HEK293 (cell line): ENCODE measurements around the gene ZNF790.

Source experiments
- GFI1B ChIP-seq: fragments of 450-650 bp; formaldehyde crosslinking; IDR thresholded peaks from 2 replicates; pipeline ENCODE4 v1.5.1; 2016; ENCODE audit warnings: missing biosample characterization, missing genetic modification characterization
- GLI4 ChIP-seq: fragments of 450-650 bp; formaldehyde crosslinking; IDR thresholded peaks from 2 replicates; pipeline ENCODE4 v1.5.1; 2016; ENCODE audit warnings: missing biosample characterization, missing genetic modification characterization
- GLIS2 ChIP-seq: fragments of 450-650 bp; formaldehyde crosslinking; IDR thresholded peaks from 2 replicates; pipeline ENCODE4 v1.5.1; 2016; ENCODE audit warnings: missing biosample characterization, missing genetic modification characterization
- HOXA7 ChIP-seq: sonication (generic); formaldehyde crosslinking; IDR thresholded peaks from 2 replicates; pipeline ENCODE4 v1.8.1; 2022; ENCODE audit warnings: missing genetic modification reagents, borderline replicate concordance
- KLF16 ChIP-seq: fragments of 450-650 bp; formaldehyde crosslinking; IDR thresholded peaks from 2 replicates; pipeline ENCODE4 v1.5.1; 2017; ENCODE audit warnings: missing biosample characterization, missing genetic modification characterization
- SP7 ChIP-seq: fragments of 450-650 bp; formaldehyde crosslinking; IDR thresholded peaks from 2 replicates; pipeline ENCODE4 v1.5.1; 2016; ENCODE audit warnings: missing biosample characterization, missing genetic modification characterization
- YY2 ChIP-seq: fragments of 450-650 bp; formaldehyde crosslinking; IDR thresholded peaks from 2 replicates; pipeline ENCODE4 v1.5.1; 2016; ENCODE audit warnings: missing biosample characterization, missing genetic modification characterization
- ZBTB1 ChIP-seq: fragments of 450-650 bp; formaldehyde crosslinking; IDR thresholded peaks from 2 replicates; pipeline ENCODE4 v1.5.1; 2016; ENCODE audit warnings: missing biosample characterization, missing genetic modification characterization
- ZBTB20 ChIP-seq: fragments of 450-650 bp; formaldehyde crosslinking; IDR thresholded peaks from 2 replicates; pipeline ENCODE4 v1.5.1; 2016; ENCODE audit warnings: missing biosample characterization, missing genetic modification characterization
- ZEB2 ChIP-seq: fragments of 450-650 bp; formaldehyde crosslinking; IDR thresholded peaks from 2 replicates; pipeline ENCODE4 v1.5.1; 2016; ENCODE audit warnings: missing biosample characterization, missing genetic modification characterization
- ZFHX2 ChIP-seq: fragments of 450-650 bp; formaldehyde crosslinking; conservative IDR thresholded peaks from 2 replicates; pipeline ENCODE4 v1.5.1; 2016; ENCODE audit warnings: missing biosample characterization, missing genetic modification characterization
- ZFP37 ChIP-seq: fragments of 450-650 bp; formaldehyde crosslinking; IDR thresholded peaks from 2 replicates; pipeline ENCODE4 v1.5.1; 2016; ENCODE audit warnings: missing biosample characterization, missing genetic modification characterization
- ZFP69B ChIP-seq: fragments of 450-650 bp; formaldehyde crosslinking; IDR thresholded peaks from 2 replicates; pipeline ENCODE4 v1.5.1; 2016; ENCODE audit warnings: missing biosample characterization, missing genetic modification characterization
- ZNF174 ChIP-seq: fragments of 450-650 bp; formaldehyde crosslinking; IDR thresholded peaks from 2 replicates; pipeline ENCODE4 v1.5.0; 2017; ENCODE audit warnings: missing biosample characterization, mild to moderate bottlenecking, missing genetic modification characterization
- ZNF202 ChIP-seq: fragments of 450-650 bp; formaldehyde crosslinking; IDR thresholded peaks from 2 replicates; pipeline ENCODE4 v1.5.1; 2016; ENCODE audit warnings: missing biosample characterization, missing genetic modification characterization, borderline replicate concordance
- ZNF214 ChIP-seq: fragments of 450-650 bp; formaldehyde crosslinking; IDR thresholded peaks from 2 replicates; pipeline ENCODE4 v1.5.1; 2017; ENCODE audit warnings: missing biosample characterization, mild to moderate bottlenecking, missing genetic modification characterization, borderline replicate concordance
- ZNF24 ChIP-seq: fragments of 450-650 bp; formaldehyde crosslinking; IDR thresholded peaks from 2 replicates; pipeline ENCODE4 v1.5.1; 2016; ENCODE audit warnings: missing biosample characterization, missing genetic modification characterization
- ZNF341 ChIP-seq: fragments of 450-650 bp; formaldehyde crosslinking; IDR thresholded peaks from 2 replicates; pipeline ENCODE4; 2016; ENCODE audit warnings: low read depth, missing biosample characterization, missing genetic modification characterization
- ZNF37A ChIP-seq: fragments of 450-650 bp; IDR thresholded peaks from 2 replicates; pipeline ENCODE4 v1.5.1; 2018; ENCODE audit warnings: missing biosample characterization, missing genetic modification characterization
- ZNF416 ChIP-seq: fragments of 450-650 bp; formaldehyde crosslinking; IDR thresholded peaks from 2 replicates; pipeline ENCODE4 v1.5.1; 2016; ENCODE audit warnings: missing biosample characterization, missing genetic modification characterization
- ZNF426 ChIP-seq: fragments of 450-650 bp; formaldehyde crosslinking; IDR thresholded peaks from 2 replicates; pipeline ENCODE4 v1.5.1; 2017; ENCODE audit warnings: missing biosample characterization, missing genetic modification characterization, mild to moderate bottlenecking, inconsistent platforms, moderate library complexity
- ZNF514 ChIP-seq: fragments of 450-650 bp; formaldehyde crosslinking; IDR thresholded peaks from 2 replicates; pipeline ENCODE4 v1.5.1; 2016; ENCODE audit warnings: missing biosample characterization, missing genetic modification characterization
- ZNF549 ChIP-seq: fragments of 450-650 bp; IDR thresholded peaks from 2 replicates; pipeline ENCODE4 v1.5.1; 2018; ENCODE audit warnings: missing biosample characterization, missing genetic modification characterization, mild to moderate bottlenecking, inconsistent platforms, moderate library complexity
- ZNF660 ChIP-seq: fragments of 450-650 bp; IDR thresholded peaks from 2 replicates; pipeline ENCODE4 v1.5.1; 2018; ENCODE audit warnings: missing biosample characterization, mild to moderate bottlenecking, missing genetic modification characterization
- ZNF670 ChIP-seq: fragments of 450-650 bp; formaldehyde crosslinking; IDR thresholded peaks from 2 replicates; pipeline ENCODE4 v1.5.1; 2016; ENCODE audit warnings: missing biosample characterization, missing genetic modification characterization, low read depth
- ZNF701 ChIP-seq: fragments of 450-650 bp; formaldehyde crosslinking; IDR thresholded peaks from 2 replicates; pipeline ENCODE4 v1.5.1; 2016; ENCODE audit warnings: missing biosample characterization, missing genetic modification characterization
- ZNF76 ChIP-seq: fragments of 450-650 bp; formaldehyde crosslinking; IDR thresholded peaks from 2 replicates; pipeline ENCODE4; 2016; ENCODE audit warnings: low read depth, missing biosample characterization, missing genetic modification characterization, borderline replicate concordance
- ZNF785 ChIP-seq: fragments of 450-650 bp; formaldehyde crosslinking; IDR thresholded peaks from 2 replicates; pipeline ENCODE4 v1.5.1; 2016; ENCODE audit warnings: missing biosample characterization, missing genetic modification characterization
- TF ChIP-seq, protein P1 (sequence below): fragments of 450-650 bp; formaldehyde crosslinking; conservative IDR thresholded peaks from 2 replicates; pipeline ENCODE4 v1.5.1; 2016; ENCODE audit warnings: low read depth, missing biosample characterization, missing genetic modification characterization
- TF ChIP-seq, protein P2 (sequence below): fragments of 450-650 bp; formaldehyde crosslinking; IDR thresholded peaks from 2 replicates; pipeline ENCODE4 v1.5.1; 2016; ENCODE audit warnings: missing biosample characterization, missing genetic modification characterization
- TF ChIP-seq, protein P3 (sequence below): fragments of 450-650 bp; formaldehyde crosslinking; IDR thresholded peaks from 2 replicates; pipeline ENCODE4 v1.5.1; 2016; ENCODE audit warnings: missing biosample characterization, missing genetic modification characterization

The ZNF790 gene

DNA sequence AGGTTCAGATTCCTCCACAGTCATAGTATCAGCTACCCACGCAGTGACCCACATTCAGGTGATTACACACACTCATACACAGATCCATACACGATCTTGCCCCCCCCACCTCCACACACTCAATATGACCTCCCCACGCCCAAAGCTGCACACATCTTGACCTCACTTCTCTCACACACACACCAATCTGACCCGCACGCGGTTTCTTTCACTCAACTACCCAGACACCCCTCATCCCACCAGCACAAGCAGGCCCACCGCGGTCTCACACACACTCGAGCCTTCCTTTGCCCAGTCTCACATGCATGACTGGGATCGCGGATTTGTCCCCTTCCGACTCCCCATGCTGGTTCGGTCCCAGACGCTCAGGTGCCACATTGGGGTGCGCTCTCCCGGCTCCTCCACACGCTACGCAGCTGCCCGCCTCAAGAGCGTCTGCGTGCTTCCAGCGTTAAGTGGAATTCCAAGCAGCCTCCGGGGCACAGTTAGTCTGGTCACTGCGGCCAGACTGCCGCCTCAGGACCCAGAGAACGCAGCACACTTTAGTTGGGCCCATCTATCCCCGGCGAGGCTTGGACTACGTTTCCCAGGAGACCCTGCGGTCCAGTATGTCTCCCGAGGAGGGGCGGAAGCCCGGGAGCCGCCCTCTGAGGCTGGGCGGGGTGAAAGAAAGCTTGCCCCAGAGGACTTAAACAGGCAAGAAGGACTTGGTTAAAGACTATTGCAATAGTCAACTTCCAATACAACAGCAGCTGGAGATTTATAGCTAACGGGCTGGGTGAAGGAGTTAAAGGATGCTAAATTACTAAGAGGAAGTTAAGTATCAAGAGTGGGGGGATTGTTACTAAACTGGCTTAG lies 11.7 kb upstream of the ZNF790 start (continued):
- TF ChIP-seq, protein P1, sequence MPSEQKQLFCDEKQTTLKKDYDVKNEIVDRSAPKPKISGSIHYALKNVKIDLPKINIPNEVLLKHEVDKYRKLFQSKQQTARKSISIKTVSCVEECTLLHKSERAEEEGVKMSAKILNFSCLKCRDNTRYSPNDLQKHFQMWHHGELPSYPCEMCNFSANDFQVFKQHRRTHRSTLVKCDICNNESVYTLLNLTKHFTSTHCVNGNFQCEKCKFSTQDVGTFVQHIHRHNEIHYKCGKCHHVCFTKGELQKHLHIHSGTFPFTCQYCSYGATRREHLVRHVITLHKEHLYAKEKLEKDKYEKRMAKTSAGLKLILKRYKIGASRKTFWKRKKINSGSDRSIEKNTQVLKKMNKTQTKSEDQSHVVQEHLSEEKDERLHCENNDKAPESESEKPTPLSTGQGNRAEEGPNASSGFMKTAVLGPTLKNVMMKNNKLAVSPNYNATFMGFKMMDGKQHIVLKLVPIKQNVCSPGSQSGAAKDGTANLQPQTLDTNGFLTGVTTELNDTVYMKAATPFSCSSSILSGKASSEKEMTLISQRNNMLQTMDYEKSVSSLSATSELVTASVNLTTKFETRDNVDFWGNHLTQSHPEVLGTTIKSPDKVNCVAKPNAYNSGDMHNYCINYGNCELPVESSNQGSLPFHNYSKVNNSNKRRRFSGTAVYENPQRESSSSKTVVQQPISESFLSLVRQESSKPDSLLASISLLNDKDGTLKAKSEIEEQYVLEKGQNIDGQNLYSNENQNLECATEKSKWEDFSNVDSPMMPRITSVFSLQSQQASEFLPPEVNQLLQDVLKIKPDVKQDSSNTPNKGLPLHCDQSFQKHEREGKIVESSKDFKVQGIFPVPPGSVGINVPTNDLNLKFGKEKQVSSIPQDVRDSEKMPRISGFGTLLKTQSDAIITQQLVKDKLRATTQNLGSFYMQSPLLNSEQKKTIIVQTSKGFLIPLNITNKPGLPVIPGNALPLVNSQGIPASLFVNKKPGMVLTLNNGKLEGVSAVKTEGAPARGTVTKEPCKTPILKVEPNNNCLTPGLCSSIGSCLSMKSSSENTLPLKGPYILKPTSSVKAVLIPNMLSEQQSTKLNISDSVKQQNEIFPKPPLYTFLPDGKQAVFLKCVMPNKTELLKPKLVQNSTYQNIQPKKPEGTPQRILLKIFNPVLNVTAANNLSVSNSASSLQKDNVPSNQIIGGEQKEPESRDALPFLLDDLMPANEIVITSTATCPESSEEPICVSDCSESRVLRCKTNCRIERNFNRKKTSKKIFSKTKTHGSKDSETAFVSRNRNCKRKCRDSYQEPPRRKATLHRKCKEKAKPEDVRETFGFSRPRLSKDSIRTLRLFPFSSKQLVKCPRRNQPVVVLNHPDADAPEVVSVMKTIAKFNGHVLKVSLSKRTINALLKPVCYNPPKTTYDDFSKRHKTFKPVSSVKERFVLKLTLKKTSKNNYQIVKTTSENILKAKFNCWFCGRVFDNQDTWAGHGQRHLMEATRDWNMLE (tag by site-specific recombination): no peak
- TF ChIP-seq ZNF416 (tag by site-specific recombination): 0 out of 2 replicates have a peak, but pooled peaks have one; percentile 74
- TF ChIP-seq, protein P2, sequence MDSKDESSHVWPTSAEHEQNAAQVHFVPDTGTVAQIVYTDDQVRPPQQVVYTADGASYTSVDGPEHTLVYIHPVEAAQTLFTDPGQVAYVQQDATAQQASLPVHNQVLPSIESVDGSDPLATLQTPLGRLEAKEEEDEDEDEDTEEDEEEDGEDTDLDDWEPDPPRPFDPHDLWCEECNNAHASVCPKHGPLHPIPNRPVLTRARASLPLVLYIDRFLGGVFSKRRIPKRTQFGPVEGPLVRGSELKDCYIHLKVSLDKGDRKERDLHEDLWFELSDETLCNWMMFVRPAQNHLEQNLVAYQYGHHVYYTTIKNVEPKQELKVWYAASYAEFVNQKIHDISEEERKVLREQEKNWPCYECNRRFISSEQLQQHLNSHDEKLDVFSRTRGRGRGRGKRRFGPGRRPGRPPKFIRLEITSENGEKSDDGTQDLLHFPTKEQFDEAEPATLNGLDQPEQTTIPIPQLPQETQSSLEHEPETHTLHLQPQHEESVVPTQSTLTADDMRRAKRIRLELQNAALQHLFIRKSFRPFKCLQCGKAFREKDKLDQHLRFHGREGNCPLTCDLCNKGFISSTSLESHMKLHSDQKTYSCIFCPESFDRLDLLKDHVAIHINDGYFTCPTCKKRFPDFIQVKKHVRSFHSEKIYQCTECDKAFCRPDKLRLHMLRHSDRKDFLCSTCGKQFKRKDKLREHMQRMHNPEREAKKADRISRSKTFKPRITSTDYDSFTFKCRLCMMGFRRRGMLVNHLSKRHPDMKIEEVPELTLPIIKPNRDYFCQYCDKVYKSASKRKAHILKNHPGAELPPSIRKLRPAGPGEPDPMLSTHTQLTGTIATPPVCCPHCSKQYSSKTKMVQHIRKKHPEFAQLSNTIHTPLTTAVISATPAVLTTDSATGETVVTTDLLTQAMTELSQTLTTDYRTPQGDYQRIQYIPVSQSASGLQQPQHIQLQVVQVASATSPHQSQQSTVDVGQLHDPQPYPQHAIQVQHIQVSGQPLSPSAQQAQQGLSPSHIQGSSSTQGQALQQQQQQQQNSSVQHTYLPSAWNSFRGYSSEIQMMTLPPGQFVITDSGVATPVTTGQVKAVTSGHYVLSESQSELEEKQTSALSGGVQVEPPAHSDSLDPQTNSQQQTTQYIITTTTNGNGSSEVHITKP (tag by site-specific recombination): peak; percentile 99
- TF ChIP-seq YY2 (tag by site-specific recombination): peak; percentile 77
- TF ChIP-seq ZFHX2 (tag by site-specific recombination): peak; percentile 96
- TF ChIP-seq ZEB2 (tag by site-specific recombination): 0 out of 2 replicates have a peak, but pooled peaks have one; percentile 46
- no peak; the same call in 1 of the 2 replicates for TF ChIP-seq ZBTB1 (tag by site-specific recombination)
- TF ChIP-seq ZNF24 (tag by site-specific recombination): 0 out of 2 replicates have a peak, but pooled peaks have one; percentile 24
- TF ChIP-seq ZNF670 (tag by site-specific recombination): peak; percentile 90; the same call in 1 of the 2 replicates
- peak; percentile 73 for TF ChIP-seq ZNF341
- TF ChIP-seq ZNF214 (tag by site-specific recombination): no peak
- peak; percentile 76 for TF ChIP-seq ZNF660 (tag by site-specific recombination)
- TF ChIP-seq ZNF174 (tag by site-specific recombination): no peak
- TF ChIP-seq ZBTB20 (tag by site-specific recombination): peak; percentile 98; the same call in 1 of the 2 replicates
- TF ChIP-seq SP7: peak; percentile 66; the same call in 1 of the 2 replicates
- TF ChIP-seq ZNF549: no peak
- TF ChIP-seq GFI1B (tag by site-specific recombination): 0 out of 2 replicates have a peak, but pooled peaks have one; percentile 6
- no peak for TF ChIP-seq ZNF202 (tag by site-specific recombination)
- TF ChIP-seq, protein P3, sequence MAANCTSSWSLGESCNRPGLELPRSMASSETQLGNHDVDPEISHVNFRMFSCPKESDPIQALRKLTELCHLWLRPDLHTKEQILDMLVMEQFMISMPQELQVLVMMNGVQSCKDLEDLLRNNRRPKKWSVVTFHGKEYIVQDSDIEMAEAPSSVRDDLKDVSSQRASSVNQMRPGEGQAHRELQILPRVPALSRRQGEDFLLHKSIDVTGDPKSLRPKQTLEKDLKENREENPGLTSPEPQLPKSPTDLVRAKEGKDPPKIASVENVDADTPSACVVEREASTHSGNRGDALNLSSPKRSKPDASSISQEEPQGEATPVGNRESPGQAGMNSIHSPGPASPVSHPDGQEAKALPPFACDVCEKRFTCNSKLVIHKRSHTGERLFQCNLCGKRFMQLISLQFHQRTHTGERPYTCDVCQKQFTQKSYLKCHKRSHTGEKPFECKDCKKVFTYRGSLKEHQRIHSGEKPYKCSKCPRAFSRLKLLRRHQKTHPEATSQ (tag by site-specific recombination): no peak
- TF ChIP-seq ZNF785 (tag by site-specific recombination): peak; percentile 95
- peak; percentile 40; the same call in 1 of the 2 replicates for TF ChIP-seq ZNF701 (tag by site-specific recombination)
- no peak for TF ChIP-seq ZNF514
- no peak for TF ChIP-seq GLI4 (tag by site-specific recombination)
- no peak for TF ChIP-seq ZNF426 (tag by site-specific recombination)
- TF ChIP-seq HOXA7 (CRISPR knock-in tag): no peak
- peak; percentile 96 for TF ChIP-seq ZFP37
- TF ChIP-seq ZFP69B: peak; percentile 93
- TF ChIP-seq KLF16 (tag by site-specific recombination): peak; percentile 75
- TF ChIP-seq ZNF37A (tag by site-specific recombination): no peak
- peak; percentile 97 for TF ChIP-seq ZNF76 (tag by site-specific recombination)
- peak; percentile 68; the same call in 1 of the 2 replicates for TF ChIP-seq GLIS2 (tag by site-specific recombination)
